Stimulated activated CD4-positive, alpha-beta T cell treated with anti-CD3 and anti-CD28 coated beads, Interleukin-4, amount 100 ng/mL, for 4 hours (primary cell): ENCODE measurements around the gene TTLL8.
"Not testable (repeated sequence)": the region's sequence is repeated elsewhere in the genome, so short reads cannot be mapped to it uniquely, and the experiment has no call there.

Source experiments
- DNase-seq, 2 experiments: peaks; one replicate each; pipeline ENCODE4 v3.0.0-alpha.2; 2020

Gene TTLL8

GRCh38 chr22:50058061-50058905 is at the start of gene TTLL8:
Gene TTLL8, minus strand, starts transcription at chr22:50058298.
- no peak for DNase-seq

GRCh38 chr22:50107529-50107928 is 49.4 kb upstream of the TTLL8 start:
- no peak for DNase-seq

GRCh38 chr22:50105208-50106100 is 47.4 kb upstream of the TTLL8 start:
- no peak for DNase-seq

GRCh38 chr22:50104141-50104544 is 46.0 kb upstream of the TTLL8 start:
- DNase-seq: no peak

GRCh38 chr22:50102946-50103345 is 44.8 kb upstream of the TTLL8 start:
- DNase-seq: no peak

- no peak for DNase-seq
Observed at GRCh38 chr22:50101870-50102565, 43.9 kb upstream of the TTLL8 start.

GRCh38 chr22:50098052-50098451 is 40.0 kb upstream of the TTLL8 start:
- no peak for DNase-seq

- DNase-seq: no peak
Observed at GRCh38 chr22:50092342-50092741, 34.2 kb upstream of the TTLL8 start.

GRCh38 chr22:50091092-50091768 is 33.1 kb upstream of the TTLL8 start:
- DNase-seq: no peak

- no peak for DNase-seq
Observed at GRCh38 chr22:50090412-50090714, 32.3 kb upstream of the TTLL8 start.

GRCh38 chr22:50089682-50090411 is 31.7 kb upstream of the TTLL8 start, which contains the start of gene MOV10L1:
Gene MOV10L1, plus strand, starts transcription at chr22:50090006. Its CDS starts 83 bp downstream, at chr22:50090089.
- DNase-seq: no peak

- DNase-seq: no peak
Observed at GRCh38 chr22:50089231-50089630, 31.1 kb upstream of the TTLL8 start.

- DNase-seq: no peak
Observed at GRCh38 chr22:50088096-50088495, 30.0 kb upstream of the TTLL8 start.

- no peak for DNase-seq
Observed at GRCh38 chr22:50087646-50088045, 29.5 kb upstream of the TTLL8 start.

GRCh38 chr22:50086975-50087374 is 28.9 kb upstream of the TTLL8 start:
- not testable (repeated sequence) for DNase-seq

- DNase-seq: no peak
Observed at GRCh38 chr22:50086526-50086925, 28.4 kb upstream of the TTLL8 start.

- DNase-seq: peak in 1 of 2 experiments; percentile 6
Observed at GRCh38 chr22:50085211-50085972, 27.3 kb upstream of the TTLL8 start, which contains the start of gene MLC1. Gene MLC1, minus strand, starts transcription at chr22:50085426. Its CDS starts 524 bp downstream, at chr22:50084902.

GRCh38 chr22:50084614-50085021 is 26.5 kb upstream of the TTLL8 start:
- no peak for DNase-seq

GRCh38 chr22:50084080-50084477 is 26.0 kb upstream of the TTLL8 start:
- DNase-seq: no peak

- no peak for DNase-seq
Observed at GRCh38 chr22:50083462-50084079, 25.5 kb upstream of the TTLL8 start.
